ENCODE measurements around the gene TMEM263.

Gene TMEM263

DNA sequence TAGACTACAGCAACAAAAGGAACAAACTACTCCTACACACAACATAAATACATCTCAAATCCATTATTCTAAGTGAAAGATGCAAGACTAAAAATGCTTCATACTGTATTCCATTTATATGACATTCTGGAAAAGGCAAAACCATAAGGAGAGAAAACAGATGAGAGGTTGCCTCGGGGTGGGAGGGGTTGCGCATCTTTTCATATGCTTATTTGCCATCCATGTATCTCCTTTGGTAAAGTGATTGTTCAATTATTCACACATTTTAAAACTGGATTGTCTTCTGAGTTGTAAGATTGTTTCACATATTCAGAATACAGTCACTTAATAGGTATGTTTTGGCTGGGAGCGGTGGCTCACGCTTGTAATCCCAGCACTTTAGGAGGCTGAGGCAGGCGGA is 5.1 kb upstream of the TMEM263 start:
- no peak for FAIRE-seq

DNA sequence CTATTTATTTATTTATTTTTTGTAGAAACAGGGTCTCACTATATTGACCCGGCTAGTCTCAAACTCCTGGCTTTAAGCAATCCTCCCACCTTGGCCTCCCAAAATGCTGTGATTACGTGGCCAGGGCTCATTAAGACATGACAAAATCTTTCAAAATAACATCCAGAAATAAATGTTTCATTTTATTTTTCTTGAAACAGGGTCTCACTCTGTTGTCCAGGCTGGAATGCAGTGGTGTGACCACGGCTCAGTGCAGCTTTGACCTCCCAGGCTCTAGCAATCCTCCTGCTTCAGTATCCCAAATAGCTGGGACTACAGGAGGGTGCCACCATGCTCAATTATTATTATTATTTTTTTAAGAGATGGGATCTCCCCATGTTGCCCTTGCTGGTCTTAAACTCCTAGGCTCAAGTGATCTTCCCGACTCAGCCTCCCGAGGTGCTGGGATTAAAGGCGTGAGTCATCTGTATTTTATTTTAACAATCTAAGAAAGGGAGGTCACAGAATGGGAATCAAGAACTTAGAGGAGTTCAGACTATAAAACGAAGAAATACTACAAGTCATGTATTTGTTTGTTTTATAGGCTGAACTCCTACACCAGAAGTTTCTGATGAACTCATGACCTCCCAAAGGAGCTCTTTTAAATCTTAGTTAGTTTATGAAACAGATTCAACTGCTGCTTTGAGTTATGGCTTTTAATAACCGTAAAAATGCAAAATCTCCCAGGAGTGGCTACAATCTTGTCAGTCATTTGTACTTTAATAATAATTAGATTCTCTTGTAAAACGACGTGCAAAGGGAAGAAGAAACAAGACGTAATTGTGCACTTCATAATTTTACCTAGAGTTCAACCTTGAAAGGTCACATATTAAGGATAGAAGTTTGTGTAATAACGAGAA is 2.1 kb upstream of the TMEM263 start:
- no peak for FAIRE-seq

DNA sequence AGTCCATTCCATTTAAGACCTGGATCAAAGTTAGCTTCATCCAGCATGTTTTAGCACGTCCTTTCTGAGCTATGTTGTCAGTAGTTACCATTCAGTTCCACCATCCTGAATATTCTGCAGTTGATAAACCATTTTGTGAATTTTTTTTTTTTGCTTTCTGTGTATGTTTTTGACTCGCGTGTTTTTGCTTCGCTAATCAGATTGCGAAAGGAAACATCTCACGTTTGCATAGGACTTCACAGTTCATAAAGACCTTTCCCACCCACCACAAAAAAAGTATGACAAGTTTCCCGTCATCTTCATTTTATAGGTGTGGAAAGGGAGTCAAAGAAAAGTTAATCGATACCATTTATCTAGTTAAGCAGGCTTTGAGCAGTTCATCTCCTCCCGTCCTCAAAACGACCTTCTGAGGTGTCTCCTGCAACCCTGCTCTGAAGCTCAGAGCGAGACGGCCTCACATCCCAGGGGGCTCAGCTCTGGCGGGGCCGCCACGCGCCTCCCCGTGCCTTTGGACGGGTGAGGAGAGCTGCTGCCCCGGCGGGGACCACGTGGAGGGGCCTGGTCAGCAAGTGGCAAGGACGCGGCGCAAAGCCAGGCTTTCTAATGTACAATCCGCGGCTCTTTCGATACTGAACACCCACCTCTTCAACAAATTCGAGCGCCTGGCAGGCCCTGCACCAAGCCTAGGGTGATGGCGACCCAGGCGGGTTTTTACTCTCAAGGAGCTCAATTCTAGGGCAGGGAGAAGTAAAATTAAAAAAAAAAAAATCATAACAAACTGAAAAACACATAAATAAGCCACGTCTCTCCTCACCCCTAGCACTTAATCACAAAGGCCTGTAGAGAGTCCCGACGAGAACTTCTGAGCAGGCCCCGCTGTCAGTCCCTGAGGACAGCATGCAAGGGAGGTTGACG is 988 bp upstream of the TMEM263 start:
- FAIRE-seq = no peak

DNA sequence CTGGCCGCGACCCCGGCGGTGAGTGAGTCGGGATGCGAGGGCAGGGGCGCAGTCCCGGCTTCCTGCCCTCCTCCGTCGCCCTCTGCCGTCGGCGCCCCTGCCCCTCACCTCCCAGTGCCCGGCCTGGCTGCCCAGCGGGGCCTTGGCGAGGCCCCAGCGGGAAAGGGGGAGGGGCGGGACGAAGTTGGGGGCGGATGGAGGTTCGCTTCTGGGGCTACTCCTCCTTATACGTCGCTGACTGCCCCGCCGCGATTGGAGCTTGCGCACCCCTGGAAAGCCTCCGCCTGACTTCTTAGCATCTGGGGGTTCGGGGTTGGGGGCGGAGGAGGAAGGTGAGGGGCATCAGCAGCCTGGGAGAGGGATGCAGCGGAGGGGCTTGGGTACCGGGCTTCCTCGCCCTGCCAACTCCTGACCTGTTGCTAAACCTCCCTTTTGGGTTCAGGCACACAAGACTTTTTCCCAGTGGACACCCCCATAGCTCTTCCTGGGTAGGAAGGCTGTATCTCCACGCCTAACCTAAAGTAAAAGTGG is 406 bp downstream of the TMEM263 start:
- no peak for FAIRE-seq

DNA sequence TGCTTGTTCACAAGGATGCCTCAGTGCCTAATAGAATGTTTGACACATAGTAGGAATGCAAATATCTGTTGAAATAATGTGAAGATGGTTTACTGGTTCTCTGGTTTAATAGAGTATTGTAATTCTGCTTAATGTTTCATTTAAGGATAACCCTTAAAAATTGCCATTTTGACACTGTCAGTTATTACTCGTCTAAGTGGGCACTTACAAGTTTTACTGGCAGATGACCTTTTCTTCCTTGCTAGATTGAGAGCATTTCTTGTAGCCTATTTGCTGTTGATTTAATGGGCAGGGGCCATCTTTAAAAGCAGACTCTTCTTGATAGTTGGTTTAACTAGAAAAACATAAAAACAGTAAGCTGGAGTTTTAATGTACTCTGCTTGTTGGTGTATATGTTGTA is 1.9 kb downstream of the TMEM263 start:
- FAIRE-seq = no peak

DNA sequence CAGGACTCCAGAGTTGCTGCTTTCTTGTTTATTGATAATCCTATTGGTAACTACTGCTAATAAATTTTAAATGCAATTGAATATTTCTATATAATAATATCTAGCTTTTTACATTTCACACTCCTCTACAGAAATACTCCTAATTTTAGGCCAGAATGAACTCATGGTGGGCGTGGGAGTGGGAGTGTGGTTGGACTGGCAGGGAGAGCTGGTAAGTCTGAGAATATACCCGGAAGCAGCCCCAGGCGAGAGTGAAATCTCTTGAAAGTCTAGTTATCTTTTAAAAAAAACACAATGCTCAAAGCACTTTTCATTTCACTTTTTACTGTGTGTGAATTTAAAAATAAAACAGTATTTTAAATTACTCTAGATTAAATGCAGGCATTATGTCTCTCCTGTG is 4.7 kb downstream of the TMEM263 start:
- no peak for FAIRE-seq

DNA sequence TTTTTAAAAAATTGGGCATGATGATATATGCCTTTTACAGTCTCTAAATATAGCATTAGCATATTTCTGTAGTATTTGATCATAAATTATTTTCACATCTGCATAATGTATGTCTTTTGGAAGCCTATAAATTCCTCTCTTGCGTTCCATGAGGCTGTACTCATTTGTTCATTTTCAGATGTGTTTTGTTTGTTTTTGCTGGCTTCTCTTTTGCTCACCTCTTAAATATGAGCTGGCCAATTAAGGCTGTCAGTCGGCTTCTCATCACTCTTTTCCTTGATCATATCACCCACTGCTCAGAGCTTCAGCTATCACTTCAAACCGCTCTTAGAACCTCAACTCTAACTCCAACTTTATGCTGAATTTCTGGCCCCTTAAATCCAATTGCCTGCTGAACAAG is 6.6 kb downstream of the TMEM263 start:
- FAIRE-seq = no peak

DNA sequence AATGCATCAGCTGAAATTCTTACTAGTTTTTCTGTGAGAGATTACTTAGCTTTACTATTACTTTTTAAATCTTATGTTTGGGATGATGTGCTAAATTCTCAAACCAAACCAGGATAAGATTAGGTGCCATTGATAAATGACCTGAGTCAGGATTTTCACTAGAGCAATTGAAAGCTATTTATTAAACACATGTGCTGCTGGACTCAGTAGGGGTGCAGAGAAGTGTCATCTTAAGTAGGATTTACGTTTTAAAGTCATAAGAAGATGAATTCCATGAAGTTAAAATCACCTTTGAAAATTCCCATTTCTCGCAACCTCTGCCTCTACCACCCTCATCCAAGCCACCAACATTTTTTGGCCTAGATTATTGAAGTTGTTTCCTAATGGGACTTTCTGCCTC is 8.8 kb downstream of the TMEM263 start:
- no peak for FAIRE-seq

DNA sequence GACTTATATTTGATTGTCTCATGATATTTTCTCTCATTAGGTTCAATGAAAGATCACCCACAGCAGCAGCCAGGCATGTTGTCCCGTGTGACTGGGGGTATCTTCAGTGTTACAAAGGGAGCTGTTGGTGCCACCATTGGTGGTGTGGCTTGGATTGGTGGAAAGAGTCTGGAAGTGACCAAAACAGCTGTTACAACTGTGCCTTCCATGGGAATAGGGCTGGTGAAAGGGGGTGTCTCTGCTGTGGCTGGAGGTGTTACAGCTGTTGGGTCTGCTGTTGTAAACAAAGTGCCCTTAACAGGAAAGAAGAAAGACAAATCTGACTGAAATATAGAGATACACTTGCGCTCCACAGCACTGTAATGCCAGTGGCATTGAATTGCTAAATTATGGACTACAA is 15.4 kb downstream of the TMEM263 start:
- no peak for FAIRE-seq

DNA sequence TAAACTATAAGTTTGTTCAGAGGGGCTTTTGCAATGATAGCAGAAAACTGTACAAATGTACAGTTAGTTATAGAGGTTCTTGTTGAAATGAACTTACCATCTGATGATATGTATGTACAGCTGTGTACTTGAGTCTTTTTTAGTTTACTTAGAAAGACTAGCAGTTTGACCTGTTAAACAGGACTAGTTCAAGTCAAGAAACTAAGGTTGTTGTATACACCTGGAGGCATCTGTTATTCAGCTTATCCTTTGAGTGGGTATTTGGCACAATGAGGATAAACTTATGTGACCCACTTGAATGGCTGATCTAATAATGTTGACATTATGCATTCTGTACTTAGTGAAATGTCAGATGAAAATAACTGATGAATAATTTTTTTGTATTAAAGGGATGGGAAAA is 17.8 kb downstream of the TMEM263 start:
- FAIRE-seq = peak; percentile 40

DNA sequence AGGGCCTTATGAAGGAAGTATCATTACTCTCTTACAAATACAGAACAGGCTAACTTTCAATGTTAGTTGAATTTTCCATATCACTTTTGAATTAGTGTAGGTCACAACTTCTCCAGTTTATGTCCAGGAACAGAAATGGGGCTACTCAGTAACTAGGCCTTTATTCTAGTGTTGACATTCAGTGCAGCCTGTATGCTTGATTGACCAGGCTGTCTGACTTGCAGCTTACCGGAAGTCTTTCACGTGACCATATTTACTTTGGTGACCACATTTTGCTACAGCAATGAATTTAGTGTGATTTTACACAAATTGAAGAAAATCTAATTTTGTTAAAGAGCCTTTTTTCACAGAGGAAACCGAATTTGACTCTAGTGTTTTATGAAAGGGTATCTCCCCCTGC is 18.8 kb downstream of the TMEM263 start:
- FAIRE-seq = no peak

DNA sequence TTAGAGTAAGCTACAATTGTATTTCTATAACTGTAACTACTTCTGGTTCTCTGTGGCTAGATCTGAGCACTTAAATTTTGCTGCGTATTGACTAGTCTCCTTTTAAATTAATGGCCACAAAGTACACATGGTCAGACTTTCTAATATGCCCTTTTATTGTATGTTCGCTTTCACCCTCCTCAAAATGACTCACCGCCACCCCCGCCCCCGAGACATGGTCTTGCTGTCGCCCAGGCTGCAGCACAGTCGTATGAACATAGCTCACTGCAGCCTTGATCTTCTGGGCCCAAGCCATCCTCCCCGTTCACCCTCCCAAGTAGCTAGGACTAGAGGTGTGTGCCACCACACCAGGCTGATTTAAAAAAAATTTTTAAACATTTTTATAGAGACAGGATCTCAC is 19.4 kb downstream of the TMEM263 start:
- no peak for FAIRE-seq

DNA sequence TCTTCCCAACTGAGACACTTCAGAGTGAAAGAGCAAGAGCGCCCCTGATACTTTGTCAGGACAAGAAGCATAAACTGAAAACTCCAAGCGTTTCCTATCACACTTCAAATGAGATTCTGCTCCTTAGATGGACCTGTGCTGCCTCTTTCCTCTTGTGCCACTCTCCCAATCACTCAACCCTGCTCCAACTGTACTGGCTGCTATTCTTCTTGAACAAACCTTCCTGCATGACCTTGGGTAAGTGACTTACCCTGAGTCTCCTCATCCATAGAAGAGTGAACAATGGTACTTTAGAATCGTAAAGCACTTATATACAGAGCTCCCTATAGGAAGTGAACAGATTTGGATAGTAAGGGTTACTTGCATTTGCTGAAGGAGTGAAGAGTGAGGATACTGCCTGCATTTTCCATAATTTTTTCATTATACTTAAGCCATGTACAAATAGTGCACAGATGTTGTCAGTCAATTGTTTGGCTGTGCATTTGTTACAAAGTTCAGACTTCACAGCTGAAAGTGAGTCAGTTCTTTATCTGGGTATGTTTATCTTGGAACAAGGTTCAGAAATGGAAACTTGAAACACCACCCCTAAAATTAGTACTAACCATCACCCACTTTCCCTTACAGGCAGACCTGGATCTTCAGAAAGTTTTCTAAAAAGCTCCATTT is 20.4 kb downstream of the TMEM263 start:
- no peak for FAIRE-seq

DNA sequence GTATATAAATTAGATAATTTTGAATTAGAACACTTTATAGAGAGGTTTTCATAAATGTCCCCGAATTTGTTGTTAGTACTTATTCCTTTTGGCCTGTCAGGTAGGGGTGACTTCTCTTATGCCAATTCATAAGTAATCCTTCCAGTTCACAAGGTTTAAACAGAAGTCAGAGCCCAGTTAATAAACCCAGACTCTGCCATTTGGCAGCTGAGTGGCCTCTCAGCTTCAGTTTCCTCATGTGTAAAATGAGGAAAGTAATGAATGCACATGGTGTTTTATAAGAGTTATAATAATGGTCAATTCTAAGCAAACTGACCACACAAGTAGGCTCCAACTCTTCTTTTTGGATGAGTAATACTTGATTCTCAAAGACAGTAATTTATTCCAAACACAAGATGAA is 21.0 kb downstream of the TMEM263 start:
- FAIRE-seq = no peak

DNA sequence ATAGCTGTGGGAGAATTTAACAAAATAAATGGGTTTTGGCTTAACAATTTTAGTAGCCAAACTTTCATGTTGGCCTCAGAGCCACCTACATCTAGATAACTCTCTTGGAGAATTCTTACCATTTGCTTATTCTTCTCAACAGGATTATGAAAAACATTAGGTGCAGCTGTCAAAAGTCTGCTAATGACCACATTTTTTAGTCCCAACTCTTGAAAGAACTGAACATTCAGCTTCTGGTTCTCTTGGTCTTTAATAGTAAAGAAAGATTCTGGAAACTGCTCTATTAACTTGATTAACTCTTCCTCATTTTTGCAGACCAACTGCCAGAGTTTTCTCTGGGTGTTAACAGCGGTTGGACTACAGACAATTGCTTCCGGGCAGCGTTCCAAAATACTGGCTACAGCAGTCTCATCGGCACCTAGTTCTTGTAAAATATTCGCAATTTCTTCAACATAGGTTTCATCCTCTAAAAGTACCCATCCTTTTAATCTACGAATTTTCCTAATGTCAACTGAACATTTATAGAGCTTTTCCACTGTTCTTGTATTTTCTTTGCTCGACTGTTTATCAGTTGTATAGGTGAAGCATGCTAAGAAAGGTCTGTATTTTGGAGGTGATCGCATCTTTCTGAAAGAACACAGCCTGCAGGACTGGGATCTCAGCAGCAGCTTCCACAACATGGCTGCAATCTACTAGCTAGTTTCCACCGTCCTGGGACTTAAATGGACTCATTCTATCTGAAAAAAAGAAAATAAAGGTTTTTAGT is 22.5 kb downstream of the TMEM263 start:
- peak; percentile 56 for FAIRE-seq

DNA sequence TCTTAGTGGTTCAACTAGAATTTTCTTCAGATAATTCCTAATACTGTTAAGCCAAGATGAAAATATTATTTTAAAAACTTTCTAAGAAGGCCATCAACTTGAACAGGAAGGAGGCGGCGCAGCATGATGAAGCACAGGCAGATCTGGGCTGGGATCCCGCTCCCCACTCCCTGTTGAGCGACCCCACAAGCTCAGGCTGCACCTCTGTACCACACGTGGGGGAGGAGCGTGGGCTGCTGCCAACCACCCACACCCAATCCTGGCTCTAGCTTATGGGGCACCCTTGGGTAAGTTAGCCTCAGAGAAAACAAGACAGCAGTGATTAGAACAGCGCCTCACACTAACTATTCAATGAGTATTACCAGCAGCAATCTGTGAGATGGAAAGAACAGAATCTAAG is 25.2 kb downstream of the TMEM263 start:
- no peak for FAIRE-seq

DNA sequence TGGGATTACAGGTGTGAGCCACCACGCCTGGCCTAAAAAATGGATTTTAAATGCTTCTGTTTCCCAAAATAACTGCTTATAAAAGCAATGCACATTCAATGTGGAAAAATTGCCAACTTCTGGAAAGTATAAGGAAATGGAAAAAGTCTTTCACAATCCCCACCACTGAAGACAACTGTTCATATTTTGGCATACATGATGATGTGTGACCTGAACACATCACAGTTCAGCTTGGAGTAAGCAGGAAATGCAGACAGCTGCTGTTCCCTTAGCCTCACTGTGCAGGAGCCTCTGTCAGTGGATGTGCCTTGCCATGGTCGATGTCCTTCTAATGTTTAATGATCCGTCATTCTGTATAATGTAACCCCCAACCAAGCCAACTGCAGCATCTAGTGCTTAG is 26.1 kb downstream of the TMEM263 start:
- no peak for FAIRE-seq

DNA sequence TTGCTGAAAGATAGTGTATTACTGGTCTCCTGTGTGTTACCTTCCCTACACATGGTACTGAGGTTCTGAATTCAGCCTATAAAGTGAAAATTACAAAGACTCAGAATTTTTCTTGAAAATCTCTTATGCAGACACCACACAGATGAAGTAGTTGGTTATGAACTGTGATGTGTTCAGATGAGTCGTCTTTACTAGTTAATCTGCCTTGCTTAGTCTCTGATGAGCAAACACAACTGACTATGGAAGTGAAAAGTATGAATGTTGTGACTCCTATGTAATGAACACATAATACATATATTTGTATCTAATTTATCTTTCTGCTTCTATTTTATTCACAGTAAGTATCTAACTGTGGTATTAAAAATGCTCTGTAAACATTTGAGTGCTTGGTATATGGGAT is 26.5 kb downstream of the TMEM263 start:
- no peak for FAIRE-seq

DNA sequence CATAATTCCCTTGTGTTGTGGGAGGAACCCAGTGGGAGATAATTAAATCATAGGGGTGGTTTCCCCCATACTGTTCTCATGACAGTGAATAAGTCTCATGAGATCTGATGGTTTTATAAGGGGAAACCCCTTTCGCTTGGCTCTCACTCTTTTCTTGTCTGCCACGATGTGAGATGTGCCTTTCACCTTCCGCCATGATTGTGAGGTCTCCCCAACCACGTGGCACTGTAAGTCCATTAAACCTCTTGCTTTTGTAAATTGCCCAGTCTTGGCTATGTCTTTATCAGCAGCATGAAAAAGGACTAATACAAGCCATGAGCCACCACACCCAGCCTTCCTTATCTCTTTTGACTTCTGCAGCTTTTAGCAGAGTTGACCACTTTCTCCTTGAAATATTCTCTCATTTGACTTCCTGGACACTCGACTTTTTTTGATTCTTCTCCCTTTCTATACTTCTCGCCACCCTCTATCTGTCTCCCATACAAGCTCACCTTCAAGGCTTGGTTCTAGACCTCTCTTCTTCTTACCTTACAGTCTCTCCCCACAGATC is 29.0 kb downstream of the TMEM263 start:
- no peak for FAIRE-seq

DNA sequence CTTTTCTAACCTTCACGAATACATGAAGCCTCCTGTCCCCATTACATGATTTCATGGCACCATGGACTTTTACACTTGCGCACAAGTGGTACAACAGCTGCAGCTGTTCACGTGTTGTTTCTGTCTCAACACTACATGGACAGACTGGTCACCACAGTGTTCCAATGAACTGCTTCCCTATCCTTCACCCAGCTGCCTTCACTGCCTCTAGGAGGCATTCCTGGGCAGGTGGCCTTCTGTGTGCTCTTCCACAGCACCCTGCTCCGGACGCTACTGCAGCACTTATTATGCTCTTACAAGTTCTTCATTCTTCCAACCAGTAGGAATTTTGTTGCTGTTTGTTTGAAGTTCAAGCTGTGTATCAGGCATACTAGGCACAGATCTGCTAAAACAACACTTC is 29.8 kb downstream of the TMEM263 start:
- no peak for FAIRE-seq

DNA sequence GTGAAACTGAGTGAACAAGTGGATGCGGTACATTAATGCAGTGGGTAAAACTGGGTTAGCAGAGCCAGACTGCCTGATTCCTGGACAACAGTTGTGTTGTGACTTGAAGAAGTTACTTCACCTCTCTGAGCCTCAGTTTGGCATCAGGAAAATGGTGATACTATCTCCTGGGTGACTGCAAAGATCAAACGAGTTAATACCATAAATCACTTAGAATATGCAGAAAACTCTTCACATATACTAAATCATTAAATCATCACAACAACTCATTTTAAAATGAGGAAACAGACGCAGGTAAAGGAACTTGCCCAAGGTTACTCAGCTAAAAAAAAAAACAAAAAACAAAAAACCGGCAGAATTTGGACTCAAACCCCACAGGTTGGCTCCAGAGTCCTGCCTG is 30.4 kb downstream of the TMEM263 start:
- FAIRE-seq = no peak
